Posterior vena cava (tissue), 2 donors: ENCODE results near the gene BAG3. TPM values are rescaled to one million over a fixed set of nuclear protein-coding genes. Genes with fewer than 3 reads are reported as not detected.

Experiments used
- DNase-seq: peaks from one replicate; pipeline ENCODE4 v3.0.0-alpha.2; 2020; ENCODE audit warnings: low spot score
- intact Hi-C, 2 donors: fragments of 100-400 bp; cut with DNase I; formaldehyde crosslinking; loops; one replicate each; pipeline versions ENCODE4 v1.14.1 to v1.14.2; 2022 to 2023
- total RNA-seq, 2 donors: library from RNA; stranded (reverse); fragmentation: NEBNext Ultra II Directional; extraction: Animal tissue kit (Norgen Biotek cat#: 25700); gene quantifications; one replicate each; pipeline ENCODE4 v1.2.1, GENCODE V29; 2021
- donor health status: DM: yes; HTN: yes; CAD: no.
- donor health status: DM: yes; HTN: yes; CAD: no.

Gene BAG3
- total RNA-seq, 2 donors from 2014 or later, result 52.6 to 65.2 TPM

DNA sequence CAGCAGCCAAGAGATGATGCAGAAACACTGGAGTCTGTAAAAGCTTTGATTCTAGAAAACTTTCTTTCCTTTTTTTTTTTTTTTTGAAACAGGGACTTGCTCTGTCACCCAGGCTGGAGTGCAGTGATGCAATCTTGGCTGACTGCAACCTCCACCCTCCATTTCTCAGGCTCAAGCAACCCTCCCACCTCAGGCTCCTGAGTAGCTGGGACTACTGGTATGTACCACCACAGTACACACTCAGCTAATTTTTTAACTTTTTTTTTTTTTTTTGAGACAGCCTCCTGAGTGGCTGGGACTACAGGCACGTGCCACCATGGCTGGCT, 17.0 kb upstream of the BAG3 start:
- intact Hi-C loops, result no loop called here

DNA sequence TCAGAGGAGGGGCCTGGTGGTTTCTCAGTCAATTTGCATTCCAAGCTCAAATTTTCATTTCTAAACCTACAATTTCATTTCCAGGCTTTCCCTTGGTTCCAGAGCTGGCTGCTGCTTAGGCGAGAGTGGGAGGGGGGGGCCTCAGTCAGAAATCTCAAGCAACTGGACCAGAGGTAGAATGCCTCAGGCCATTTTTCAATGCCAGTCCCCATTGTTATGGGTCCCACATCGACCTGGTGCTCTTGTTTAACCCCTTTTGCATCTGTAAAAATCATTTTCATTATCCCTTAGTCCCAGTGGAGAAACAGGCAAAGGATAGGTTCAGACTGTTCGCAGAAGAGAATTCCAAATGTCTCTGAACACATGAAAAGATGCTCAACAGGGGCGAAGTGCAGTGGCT, 13.5 kb upstream of the BAG3 start:
- intact Hi-C loops, result no loop called here
- no peak for DNase-seq

More for the DNA sequence above, 17.0 kb upstream of the BAG3 start:
- no peak for DNase-seq

DNA sequence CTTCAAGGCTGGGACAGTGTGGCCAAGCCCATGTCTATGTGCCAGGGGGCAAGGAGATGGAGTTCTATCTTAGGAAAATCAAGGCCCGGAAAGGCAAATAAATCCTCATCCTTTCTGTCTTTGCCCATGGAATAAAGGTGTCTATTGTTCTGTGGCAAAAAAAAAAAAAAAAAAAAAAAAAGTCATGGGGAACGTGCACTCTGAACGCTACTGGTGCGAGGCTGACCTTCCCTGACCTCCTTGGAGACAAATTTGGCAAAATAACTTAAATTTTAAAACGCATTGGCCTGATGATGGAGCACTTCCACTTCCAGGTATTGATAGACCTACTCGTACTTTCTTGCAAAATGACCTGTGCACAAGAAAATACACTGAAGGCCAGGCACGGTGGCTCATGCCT, 12.2 kb upstream of the BAG3 start:
- no peak for DNase-seq
- intact Hi-C loops, result no loop called here

DNA sequence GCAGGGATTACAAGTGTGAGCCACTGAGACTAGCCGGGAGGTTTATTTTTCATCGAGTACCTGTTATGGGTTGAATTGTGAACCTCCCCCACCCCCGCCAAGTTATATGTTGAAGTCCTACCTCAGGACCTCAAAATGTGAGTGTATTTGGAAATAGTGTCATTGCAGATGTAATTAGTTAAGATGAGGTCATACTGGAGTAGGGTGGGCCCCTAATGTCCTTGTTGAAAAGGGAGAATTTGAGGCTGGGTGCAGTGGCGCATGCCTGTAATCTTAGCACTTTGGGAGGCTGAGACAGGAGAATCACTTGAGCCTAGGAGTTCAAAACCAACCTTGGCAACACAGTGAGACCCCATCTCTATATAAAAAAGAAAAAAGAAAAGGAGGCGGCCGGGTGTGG, 10.8 kb upstream of the BAG3 start:
- intact Hi-C loops, result no loop called here
- no peak for DNase-seq

DNA sequence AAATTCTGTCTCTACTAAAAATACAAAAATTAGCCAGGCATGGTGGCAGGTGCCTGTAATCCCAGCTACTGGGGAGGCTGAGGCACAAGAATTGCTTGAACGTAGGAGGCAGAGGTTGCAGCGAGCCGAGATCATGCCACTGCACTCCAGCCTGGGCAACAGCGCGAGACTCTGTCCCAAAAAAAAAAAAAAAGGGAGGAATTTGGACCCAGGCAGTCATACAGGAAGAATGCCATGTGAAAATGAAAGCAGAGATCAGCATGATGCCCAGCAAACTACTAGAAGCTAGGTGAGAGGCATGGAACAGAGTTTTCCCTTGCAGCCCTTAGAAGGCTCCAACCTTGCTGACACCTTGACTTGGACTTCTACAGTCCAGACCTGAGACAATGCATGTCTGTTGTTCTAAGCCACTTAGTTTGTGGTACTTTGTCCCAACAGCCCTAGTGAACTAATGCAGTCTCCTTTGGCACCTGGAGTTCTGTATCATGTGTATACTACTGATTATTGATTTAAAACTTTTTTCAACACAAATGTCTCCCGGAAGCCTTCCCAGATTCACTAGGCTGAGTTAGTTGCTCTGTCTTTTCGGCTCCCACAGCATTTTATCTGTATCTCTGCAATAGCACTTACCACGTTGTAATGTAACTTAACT, 10.2 kb upstream of the BAG3 start:
- no peak for DNase-seq
- intact Hi-C loops, result no loop called here

DNA sequence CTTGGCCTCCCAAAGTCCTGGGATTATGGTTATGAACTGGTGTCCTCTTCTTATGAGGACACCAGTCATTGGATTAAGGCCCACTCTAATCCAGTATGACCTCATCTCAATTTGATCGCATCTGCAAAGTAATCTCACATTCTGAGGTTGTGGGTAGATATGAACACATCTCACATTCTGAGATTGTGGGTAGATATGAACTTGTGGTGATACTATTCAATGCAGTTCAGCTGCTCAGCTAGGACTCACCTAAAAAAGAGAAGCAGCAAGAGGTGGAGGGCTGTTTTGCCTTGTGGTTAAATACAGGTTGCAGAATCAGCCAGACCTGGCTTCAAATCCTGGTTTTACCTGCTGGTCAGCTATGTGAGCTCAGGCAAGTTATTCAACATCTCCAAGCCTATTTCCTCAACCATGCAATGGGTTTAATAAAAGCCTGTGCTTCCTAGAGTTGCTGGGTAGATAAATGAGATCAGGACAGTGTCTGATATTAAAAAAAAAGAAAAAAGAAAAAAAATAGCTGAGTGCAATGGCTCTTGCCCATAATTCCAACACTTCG, 8.5 kb upstream of the BAG3 start:
- intact Hi-C loops, result no loop called here
- no peak for DNase-seq

DNA sequence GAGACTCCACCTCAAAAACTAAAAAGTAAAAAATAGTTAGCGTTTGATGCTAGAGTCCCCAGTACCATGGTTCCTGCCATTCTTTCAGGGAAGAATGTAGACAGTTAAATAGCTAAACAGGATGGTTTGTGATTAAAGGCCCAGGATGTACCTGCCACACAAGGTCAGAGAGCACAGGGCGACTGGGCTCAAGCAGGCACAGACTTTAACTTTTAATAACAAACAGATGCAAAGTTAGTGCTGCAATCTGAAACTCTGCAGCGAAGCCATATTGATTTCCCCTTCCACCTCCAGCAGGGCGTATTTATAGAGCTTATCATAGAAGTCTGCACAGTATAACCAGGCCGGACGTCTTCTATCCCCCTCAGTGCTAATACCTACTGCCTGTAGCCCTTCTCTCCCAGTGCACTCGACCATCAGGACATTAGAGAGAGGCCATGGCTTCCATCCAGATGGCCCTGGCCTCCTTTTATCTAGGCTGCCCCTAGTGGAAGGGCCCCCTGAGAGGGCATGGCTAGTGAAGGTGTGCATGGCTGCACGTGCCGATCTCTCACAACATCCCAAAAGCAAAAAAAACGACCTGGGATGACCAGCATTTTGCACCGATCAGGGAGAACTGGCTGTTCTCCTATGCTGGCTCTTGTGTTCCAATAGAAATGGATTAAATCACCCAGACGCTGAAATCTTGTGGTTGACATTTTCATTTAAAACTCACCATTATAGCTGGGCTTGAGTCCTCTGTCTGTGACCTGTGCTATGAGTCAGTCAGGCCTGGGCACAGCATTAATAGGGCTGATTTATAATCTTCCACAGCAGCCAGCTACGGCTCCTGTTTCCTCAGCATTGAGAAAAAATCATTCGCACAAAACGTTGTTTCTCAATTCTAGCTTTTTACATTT, 7.6 kb upstream of the BAG3 start:
- DNase-seq, result no peak
- intact Hi-C loops, result no loop called here

DNA sequence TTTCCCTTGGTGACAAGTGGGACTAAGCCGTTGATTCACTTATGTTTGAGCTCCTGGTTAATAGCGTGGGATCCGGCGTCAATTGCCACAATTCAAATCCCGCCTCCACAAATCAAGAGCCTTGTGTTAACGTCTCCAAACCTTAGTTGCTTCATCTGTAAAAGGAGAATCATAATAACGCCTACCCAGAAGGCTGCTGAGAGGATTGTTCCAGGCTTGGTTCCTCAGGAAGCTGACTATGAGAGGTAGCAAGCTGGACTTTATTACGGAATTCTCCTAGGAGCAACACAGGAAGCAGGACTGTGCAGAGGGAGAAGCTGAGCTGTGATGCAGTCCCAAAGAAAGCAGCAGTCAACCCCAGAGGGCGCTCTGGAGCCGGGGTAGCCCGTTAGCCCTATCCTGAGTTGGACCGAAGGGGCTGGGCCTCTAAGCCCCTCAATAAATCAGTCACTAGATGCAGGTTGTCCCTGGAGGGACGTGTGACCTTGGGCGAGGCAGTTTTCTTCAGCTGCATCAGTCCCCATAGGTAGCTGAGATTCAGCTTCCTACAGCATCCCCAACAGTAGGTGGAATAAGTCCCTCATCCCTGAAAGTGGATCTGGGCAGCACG, 6.9 kb upstream of the BAG3 start:
- no peak for DNase-seq
- intact Hi-C loops, result no loop called here

DNA sequence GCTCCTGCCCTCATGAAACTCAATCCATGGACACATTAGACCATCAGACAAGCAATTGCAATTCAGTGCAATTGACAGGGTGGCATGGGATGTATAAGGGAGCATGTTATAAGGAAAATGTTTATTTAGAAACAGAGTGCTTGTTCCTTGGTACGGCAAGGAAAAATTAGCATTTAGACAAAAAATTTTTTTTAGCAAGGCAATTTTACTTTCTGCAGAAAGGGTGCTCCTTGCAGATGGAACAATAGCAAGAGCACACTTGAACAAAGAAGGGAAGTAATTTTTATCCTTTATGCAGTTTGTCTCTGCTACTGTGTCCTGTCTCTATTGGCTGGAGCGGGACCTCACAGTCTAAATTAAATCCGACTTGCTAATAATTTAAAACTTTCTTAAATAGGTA, 6.2 kb upstream of the BAG3 start:
- intact Hi-C loops, result no loop called here
- no peak for DNase-seq

DNA sequence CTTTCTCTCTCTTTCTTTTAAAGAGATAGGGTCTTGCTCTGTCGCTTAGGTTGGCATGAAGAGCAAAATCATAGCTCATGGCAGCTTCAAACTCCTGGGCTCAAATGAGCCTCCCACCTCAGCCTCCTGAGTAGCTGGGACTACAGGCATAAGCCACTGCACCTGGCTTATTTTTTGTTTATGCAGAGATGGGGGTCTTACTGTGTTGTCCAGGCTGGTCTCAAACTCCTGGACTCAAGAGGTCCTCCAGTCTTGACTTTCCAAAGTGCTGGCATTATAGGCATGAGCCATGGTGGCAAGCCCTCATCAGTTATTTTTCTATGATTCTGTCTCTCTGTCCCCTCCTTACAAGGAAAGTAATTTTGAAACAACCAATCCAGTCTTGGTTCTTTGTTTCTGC, 1.1 kb upstream of the BAG3 start:
- intact Hi-C loops, result no loop called here
- DNase-seq, result no peak

DNA sequence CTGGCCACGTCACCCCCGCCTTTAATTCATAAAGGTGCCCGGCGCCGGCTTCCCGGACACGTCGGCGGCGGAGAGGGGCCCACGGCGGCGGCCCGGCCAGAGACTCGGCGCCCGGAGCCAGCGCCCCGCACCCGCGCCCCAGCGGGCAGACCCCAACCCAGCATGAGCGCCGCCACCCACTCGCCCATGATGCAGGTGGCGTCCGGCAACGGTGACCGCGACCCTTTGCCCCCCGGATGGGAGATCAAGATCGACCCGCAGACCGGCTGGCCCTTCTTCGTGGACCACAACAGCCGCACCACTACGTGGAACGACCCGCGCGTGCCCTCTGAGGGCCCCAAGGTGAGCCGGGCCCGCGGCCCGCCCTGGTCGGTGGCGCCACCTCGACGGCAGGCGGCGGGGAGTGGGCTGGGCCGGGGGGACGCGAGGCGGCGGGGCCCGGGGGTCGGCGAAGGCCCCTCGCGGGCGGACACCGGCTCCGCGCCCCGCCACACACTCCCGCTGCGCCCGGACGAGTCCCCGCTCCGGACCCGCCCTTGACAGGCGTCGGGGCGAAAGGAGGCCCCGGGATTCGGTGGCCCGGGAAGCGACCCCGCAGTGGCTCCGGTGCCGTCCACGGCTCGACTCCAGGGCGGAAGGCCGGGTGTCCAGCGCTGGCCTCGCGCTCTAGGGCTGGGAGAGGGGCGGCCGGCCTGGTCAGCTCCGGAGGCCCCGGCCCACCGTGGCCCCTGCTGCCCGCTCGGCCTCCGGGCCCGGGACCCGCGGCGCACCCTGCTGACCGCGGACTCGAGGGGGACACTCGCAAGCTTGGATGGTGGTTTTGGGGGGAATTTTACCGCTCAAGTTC, 557 bp downstream of the BAG3 start:
- intact Hi-C loops, result no loop called here
- DNase-seq, result no peak

DNA sequence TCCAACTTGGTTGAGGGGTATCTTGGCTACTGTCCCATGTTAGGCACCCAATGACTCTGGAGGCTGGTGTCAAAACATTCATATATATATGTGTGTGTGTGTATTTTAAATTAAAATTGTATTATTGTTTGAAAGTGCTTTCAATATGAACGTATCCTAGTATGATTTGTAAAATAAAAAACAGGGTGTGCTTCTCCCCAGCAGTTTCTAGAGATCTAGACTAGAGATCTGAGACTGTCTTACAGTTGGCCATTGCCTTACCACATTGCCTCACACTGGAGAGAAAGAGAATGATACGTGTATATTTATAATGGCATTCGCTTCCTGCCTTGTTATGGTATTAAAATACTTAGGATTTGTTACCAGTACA, 1.2 kb downstream of the BAG3 start:
- DNase-seq, result no peak
- intact Hi-C loops, result no loop called here

DNA sequence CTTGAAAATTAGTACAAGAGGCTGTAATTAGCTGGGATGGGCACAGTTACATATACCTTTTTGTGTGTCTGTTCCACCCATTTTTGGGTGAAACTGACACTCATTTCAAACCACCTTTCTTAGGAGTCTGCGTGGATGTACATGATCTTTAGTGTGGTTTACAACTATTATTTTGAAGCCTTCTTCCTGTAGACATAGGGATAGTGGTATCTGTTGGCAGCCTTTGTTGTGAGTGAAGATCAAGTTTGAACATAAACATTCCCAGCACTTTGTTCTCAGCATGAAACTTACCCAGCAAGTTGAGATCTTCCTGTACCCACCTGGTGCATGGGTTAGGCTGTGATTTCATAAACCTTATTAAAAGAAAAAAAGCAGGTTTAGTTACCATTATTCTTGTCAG, 2.0 kb downstream of the BAG3 start:
- intact Hi-C loops, result no loop called here
- DNase-seq, result no peak

DNA sequence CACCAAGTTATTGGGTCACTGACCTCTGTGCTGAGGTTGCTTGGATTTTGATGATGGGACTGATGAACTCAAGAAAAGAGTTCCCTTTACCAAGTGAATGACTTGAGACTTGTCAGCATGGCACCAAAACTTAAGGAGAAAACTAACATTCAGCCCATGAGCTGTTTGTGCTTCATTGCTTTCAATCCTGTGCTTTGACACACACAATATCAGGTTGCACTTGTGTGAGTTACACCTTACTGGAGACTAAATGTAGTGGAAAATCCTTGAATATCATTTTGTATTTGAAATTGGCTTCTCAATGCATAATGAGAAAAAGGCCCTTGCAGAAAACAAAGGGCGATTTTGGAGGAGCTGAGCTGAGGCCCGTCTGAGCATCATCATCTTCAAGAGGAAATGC, 2.7 kb downstream of the BAG3 start:
- DNase-seq, result no peak
- intact Hi-C loops, result no loop called here

DNA sequence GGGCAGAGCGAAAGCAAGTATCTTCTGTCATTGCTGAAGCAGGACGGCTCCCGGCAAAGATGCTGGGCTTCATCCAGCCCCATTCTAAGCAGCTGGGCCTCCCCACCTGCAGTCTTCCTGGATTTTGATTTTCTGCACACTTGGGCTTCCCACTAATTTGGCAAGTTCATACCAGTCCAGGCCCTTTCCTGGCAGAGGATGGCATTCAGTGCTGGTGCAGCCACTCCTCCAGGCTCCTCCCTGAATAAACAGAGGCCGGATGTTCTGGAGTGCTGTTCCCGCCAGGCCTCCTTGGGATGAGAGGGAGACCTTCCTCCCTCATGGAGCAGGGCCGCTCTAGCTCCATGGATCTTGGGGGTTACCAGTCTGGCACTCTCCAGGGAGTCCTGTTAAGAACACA, 3.4 kb downstream of the BAG3 start:
- intact Hi-C loops, result no loop called here
- DNase-seq, result no peak

DNA sequence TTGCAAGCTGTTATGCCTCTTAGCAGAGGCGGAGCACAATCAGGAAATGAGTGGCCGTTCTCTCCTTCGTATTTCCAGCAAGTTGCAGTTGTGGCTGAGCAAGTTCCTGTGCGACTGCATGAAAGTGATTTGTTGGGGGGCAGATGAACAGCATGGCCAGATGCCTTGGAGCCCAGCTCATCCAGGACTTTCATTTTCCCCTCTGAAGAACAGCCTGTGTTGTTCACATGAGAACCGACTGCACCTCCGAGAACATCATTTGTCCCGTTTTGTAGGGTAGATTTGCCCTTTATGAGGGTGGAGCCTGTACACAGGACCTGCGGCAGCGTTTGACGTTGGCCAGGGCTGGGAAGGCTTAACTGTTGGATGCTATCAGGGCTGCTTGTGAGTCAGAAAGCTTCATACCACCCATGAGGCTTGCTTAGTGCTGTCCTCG, 4.4 kb downstream of the BAG3 start:
- DNase-seq, result peak; percentile 89
- intact Hi-C loops, result no loop called here

DNA sequence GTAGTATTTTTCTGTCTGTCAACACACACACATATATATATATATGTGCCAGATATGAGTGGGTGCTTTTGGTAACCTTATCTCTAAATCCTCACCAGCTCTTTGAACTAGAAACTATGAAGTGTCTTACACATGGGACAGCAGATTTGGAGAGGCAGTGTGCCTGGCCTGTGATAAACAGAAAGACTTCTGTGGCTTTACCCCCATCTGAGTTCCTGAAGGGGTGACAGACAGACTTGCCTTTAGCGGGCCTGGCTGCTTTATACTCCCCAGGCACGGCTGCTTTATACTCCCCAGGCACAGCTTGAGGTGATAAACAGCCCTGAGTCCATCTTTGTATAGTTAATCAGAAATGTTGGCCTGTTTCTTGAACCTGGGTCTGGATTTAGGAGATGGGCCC, 5.6 kb downstream of the BAG3 start:
- DNase-seq, result no peak
- intact Hi-C loops, result no loop called here

DNA sequence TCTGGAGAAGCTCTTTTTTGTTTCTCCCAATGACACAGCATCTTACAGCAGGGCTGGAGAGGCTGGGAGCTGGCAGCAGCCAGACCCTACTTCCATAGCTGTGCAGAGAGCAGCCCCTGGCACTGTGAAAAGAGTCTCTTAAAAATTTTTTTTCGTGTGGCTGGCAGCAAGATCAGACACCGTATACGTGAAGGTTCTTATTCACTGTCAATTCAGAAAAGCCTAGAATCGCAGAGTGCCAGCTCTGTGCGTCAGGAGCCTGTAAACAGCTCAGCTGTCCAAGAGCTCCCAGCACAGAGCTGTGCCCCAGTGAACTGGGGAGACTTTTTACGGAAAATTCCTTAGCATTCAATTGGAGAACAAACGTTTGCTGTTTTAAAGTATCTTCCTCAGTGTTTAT, 6.5 kb downstream of the BAG3 start:
- no peak for DNase-seq

DNA sequence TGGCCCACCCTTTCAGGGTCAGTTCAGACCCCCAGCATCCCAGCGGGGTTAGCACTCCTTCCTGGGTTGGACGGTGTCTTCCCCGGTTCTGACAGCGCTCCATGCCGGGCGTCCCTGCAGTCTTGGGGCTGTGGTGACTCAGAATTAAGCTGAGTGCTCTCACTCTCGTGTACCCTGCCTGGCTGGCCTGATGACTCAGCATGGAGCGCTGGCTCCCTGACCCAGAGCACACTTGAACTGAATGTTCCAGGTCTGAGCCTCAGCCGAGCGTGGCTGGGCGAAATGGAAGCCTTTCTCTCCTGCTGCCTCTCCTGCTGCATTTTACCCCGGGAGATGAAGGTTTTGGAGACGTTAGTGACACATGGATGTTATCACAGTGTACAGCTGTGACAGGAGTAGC, 7.1 kb downstream of the BAG3 start:
- intact Hi-C loops, result no loop called here
- DNase-seq, result peak; percentile 95

More for the DNA sequence above, 6.5 kb downstream of the BAG3 start:
- intact Hi-C loops, result no loop called here

DNA sequence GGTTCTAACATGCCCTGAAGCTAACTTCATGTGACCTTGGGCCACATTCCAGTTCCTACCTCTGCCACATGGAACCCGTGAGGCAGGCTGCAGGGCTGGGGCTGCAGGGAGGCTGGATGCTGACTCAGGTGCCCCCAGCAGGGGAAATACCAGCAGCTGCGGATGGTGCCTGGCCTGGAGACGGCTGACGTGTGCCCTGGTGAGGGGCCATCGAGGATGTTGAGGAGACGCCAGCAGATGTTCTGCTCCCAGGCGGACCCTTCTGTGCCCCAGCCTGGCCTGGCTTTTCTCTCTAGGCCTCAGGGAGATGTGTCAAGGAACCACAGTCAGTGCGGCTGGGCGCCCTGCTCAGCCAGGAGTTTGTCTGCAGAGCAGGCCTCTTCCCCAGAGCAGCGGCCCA, 8.8 kb downstream of the BAG3 start:
- intact Hi-C loops, result no loop called here
- no peak for DNase-seq
